Stimulated activated CD8-positive, alpha-beta memory T cell treated with anti-CD3 and anti-CD28 coated beads, Interleukin-4, amount 100 ng/mL, for 1 hour (primary cell): Measurements from ENCODE around the gene SLC44A4.
"Not testable (repeated sequence)": the region's sequence is repeated elsewhere in the genome, so short reads cannot be mapped to it uniquely, and the experiment has no call there.

Source experiments
- DNase-seq, 2 donors: peaks; one replicate each; pipeline ENCODE4 v3.0.0-alpha.2; 2020; ENCODE audit warnings: low read depth in 2 of 2, low spot score in 1 of 2

The SLC44A4 gene

DNA sequence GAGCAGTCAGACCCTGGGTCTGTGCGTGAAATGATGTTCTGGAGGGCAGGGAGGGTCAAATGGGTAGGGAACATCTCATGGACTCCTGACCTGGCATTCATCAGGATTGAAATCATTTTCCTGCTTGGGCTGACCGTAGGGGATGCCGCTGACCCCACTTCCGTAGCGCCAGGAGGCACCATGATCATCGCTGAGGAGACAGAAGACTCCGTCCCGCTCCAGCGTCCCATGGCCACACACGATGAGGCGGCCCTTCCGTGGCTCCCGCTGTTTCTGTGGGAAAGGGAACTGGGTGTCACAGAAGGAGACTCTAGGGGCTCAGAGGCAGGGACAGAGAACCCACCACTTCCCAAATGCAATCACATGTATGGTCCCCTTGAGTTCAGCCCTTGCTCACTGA, 18.4 kb downstream of the SLC44A4 start:
- no peak for DNase-seq

DNA sequence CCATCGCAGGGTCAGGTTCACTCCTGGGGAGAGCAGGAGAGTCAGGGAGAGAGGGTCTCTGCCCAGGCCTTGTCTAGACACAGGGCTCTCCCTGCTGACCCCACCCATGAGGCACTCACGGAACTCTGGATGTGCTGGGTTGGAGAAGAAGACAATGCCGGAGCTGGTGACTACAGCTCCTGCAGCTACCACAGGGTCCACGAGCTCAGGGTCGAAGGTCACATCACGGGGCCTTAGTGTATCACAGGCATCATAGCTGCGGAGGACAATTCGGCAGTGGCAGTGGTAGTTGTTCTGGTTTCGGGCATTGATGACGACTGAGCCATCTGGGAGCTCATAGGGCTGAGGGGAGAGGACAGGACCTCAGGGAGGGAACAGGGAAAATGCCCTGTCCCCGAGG, 18.9 kb downstream of the SLC44A4 start:
- no peak for DNase-seq

DNA sequence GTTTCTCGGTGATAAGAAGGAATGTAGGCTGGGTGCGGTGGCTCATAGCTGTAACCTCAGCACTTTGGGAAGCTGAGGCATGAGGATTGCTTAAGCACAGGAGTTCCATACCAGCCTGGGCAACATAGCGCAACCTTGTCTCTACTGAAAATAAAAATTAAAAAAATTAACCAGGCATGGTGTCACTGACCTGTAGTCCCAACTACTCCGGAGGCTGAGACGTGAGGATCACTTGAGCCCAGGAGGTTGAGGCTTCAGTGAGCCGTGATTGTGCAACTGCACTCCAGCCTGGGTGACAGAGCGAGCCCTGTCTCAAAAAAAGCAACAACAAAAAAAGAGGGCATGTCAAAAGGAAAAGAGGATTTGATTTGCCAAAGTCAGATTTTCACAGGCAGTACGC, 20.1 kb downstream of the SLC44A4 start:
- DNase-seq = no peak

DNA sequence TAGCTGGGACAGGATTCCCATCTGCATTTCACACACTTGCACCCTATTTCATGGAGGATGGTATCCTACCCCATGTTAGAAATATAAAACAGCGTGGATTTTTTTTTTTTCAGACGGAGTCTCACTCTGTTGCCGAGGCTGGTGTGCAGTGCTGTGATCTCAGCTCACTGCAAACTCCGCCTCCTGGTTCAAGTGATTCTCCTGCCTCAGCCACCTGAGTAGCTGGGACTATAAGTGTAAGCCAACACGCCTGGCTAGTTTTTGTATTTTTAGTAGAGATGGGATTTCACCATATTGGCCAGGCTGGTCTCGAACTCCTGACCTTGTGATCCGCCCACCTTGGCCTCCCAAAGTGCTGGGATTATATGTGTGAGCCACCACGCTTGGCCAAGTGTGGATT, 21.0 kb downstream of the SLC44A4 start:
- DNase-seq = not testable (repeated sequence)

DNA sequence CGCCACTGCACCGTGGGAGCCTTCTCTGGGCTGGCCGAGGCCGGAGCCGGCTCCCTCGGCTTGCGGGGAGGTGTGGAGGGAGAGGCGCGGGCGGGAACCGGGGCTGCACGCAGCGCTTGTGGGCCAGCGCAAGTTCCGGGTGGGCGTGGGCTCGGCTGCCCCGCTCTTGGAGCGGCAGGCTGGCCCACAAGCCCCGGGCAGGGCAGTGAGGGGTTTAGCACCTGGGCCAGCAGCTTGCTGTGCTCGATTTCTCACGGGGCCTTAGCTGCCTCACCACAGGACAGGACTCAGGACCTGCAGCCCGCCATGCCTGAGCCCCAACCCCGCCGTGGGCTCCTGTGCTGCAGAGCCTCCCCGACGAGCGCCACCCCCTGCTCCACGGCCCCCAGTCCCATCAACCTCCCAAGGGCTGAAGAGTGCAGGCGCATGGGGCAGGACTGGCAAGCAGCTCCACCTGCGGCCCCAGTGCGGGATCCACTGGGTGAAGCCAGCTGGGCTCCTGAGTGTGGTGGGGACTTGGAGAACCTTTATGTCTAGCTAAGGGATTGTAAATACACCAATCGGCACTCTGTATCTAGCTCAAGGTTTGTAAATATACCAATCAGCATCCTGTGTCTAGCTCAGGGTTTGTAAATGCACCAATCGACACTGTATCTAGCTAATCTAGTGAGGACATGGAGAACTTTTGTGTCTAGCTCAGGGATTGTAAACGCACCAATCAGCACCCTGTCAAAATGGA, 26.6 kb downstream of the SLC44A4 start:
- not testable (repeated sequence) for DNase-seq

DNA sequence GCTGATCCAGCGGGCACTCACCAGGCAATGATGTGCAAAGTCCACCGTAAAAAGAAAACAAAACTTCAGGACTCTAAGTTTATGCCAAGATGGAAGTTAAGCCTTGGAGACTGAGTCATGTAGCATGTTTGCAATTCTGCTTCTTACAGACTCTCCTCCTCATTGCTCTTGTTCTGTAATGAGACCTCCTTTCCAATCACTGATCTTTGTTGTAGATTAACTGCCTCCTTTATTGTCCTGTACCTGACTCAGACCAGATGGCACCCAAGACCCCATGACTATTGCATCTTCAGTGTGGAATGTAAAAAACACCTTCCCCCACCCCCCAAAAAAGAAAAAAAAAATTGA, 27.3 kb downstream of the SLC44A4 start:
- DNase-seq = no peak

DNA sequence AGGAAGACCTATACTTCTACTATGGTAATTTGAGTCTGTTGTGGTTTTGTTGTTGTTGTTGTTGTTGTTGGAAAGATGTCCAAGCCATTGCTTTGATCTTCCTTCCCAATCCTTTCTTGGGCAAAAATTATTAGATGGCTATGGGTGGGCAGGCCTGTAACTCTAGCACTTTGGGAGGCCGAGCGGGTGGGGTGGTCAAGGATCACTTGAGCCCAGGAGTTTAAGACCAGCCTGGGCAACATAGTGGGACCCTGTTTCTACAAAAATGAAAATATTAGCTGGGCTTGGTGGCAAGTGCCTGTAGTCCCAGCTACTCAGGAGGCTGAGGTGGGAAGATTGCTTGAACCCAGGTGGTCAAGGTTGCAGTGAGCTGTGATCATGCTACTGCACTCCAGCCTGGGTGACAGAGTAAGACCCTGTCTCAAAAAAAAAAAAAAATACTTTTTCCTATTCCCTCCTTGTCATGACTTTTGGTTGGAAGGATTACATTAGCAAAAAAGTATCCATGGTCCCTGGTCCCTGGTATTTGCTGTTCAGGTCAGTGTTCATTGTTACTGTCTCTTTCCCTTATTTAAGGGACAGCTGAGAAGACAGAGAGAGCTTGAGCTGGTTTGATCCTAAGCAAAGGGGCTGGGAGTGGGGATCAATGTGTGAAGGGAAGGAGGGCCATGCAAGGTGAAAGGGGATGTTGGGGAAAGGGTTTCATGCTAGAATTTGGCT, 27.9 kb downstream of the SLC44A4 start:
- no peak for DNase-seq

DNA sequence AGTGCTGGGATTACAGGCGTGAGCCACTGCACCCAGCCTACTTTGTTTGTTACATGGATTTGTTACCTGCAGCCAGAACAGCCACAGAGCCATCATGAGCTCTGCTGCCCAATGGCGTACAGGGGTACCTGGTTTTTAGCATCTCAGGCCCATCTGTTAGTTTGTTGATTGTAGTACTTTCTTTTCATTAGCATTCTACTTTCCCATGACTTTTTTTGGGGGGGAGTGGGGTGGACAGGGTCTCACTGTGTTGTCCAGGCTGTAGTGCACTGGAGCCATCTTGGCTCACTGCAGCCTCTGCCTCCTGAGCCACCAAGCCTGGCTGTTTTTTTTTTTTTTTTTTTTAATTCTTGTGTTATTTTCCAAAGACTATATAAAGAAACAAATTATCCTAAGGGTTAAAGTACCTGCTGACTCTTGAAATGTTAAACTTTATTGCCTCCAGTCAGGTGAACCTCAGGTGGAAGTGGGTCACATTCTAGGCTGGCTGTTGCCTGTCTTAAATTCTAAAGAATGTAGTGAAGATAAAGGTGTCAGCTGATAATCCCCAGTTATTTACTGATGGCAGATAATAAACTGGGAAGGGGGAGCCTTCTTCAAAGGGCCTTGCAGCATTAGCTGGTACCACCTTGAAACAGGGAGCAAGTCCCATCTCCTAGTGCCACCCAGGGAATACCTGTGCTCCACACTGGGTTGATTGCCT, 31.4 kb downstream of the SLC44A4 start:
- no peak for DNase-seq

DNA sequence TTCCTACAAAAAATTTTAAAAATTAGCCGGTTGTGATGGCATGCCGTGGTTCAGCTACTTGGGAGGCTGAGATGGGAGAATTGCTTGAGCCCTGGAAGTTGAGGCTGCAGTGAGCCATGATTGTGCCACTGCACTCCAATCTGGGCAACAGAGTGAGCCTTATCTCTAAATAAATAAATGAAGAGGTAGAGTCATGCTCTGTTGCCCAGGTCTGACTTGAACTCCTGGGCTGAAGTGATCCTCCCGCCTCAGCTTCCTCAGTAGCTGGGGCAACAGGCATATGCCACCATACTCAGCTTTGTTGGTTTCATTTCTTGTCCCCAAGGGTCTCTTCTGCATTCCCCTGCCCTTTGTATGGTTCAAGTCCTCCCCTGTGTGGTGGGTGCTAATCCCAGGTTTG, 34.3 kb downstream of the SLC44A4 start:
- DNase-seq = no peak

DNA sequence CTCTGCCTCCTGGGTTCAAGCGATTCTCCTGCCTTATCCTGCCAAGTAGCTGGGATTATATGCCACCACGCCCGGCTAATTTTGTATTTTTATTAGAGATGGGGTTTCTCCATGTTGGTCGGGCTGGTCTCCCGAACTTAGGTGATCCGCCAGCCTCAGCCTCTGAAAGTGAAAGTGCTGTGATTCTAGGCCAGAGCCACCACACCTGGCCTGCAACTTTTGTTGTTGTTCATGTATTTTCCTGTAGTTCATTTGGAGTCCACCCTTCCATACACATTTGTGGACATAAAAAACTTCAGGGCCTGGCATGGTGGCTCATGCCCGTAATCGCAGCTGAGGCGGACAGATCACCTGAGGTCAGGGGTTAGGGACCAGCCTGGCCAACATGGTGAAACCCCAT, 36.7 kb downstream of the SLC44A4 start:
- DNase-seq = no peak

DNA sequence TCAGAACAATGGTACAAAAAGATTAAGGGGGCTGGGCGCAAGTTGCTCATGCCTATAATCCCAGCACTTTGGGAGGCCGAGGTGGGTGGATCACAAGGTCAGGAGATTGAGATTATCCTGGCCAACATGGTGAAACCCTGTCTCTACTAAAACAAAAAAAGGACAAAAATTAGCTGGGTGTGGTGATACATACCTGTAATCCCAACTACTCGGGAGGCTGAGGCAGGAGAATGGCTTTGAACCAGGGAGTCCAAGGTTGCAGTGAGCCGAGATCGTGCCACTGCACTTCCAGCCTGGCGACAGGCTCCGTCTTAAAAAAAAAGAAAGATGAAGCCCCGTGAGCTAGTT, 39.0 kb downstream of the SLC44A4 start:
- DNase-seq = not testable (repeated sequence)

DNA sequence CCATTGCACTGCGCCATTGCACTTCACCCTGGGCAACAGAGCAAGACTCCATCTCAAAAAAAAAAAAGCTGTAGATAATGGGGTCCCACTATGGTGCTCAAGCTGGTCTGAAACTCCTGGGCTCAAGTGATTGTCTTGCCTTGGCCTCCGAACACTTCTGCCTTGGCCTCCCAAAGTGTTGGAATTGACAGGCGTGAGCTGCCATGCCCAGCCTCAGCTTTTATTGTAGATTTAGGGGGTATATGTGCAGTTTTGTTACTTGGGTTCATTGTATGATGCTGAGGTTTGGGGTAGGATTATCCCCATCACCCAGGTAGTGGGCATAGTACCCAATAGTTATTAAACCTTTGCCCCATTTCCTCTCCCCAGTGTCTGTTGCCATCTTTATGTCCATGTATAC, 39.8 kb downstream of the SLC44A4 start:
- DNase-seq = no peak

DNA sequence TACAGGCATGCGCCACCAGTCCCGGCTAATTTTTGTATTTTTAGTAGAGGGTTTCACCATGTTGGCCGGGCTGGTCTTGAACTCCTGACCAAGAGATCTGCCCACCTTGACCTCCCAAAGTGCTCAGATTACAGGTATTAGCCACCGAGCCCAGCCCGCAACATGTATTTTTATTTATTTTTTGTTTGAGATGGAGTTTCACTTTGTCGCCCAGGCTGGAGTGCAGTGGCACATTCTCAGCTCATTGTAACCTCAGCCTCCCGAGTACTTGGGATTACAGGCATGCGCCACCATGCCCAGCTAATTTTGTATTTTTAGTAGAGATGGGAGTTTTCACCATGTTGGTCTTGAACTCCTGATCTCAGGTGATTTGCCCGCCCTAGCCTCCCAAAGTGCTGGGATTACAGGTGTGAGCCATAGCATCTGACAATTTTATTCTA, 40.7 kb downstream of the SLC44A4 start:
- not testable (repeated sequence) for DNase-seq

DNA sequence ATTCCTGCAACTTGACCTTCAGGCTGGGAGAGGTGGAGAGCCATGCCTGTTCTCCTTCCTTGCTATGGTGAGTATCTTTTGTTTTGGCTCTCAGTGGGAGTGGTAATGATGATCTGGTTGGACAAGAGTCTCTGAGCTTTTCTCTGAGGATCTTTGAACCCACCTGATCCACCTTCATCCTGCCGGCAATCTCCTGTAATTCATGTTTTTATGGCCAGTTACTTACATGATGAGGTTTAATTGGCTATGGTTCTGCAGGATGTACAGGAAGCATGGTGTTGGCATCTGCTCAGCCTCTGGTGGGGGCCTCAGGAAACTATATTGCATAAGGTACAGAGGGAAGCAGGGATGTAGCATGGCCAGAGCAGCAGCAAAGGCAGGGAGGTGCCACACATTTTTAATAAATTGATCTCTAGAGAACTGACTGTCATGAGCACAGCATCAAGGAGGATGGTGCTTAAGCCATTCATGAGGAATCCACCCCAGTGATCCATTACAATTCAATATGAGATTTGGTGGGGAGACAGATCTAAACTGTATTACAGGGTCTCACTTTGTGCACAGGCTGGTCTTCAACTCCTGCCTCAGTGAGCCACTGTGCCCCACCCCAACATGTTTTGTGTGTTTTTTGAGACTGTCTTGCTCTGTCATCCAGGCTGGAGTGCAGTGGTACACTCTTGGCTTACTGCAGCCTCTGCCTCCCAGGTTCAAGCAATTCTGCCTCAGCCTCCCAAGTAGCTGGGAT, 41.3 kb downstream of the SLC44A4 start:
- DNase-seq = no peak

DNA sequence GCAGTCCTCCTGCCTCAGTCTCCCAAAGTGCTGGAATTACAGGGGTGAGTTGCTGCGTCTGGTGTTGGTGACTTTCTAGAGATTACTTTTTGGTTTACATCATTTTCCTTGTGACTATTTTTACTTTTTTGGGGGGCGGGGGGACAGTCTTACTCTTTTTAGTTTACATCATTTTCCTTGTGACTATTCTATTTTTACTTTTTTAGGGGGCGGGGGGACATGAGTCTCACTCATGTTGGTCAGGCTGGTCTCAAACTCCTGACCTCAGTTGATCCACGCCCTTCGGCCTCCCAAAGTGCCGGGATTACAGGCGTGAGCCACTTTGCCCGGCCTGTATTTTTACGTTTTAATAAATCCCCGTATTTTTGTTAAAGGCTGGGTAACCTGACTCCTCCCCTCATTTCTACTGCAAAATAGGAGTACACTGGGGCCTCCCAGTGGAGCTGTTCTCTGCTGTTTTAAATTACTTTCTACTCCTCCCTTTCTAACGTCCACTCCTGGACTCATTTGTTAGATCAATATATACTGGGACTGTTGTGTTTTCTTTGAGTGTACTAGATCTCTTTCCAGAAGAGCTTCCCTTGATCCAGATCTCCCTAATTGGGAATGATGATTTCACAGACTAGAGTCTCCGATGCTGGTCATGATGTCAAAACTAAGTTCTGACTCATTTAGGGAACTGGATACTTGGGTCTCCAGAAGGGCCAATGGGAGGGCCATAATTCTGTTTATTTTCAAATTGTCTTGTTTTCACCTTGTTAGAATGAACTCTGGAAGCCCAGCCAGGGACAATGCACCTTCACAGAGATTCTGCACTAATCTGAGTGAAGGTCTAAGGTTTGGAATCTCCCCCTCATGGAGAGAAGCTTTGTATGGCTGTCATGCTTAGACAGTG, 42.1 kb downstream of the SLC44A4 start:
- no peak for DNase-seq

DNA sequence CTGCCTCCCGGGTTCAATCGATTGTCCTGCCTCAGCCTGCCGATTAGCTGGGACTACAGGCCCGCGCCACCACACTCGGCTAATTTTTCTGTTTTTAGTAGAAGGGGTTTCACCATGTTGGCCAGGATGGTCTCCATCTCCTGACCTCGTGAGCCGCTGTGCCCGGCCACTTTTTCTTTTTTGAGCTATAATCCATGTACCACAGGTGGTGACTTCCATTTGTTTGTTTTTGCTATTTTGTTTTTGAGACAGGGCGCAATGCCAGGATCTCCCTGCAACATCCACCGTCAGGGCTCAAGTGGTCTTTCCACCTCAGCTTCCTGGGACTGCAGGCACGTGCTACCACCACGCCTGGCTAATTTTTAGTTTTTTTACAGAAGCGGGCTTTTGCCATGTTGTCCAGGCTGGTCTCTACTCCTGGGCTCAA, 42.7 kb downstream of the SLC44A4 start:
- DNase-seq = no peak

DNA sequence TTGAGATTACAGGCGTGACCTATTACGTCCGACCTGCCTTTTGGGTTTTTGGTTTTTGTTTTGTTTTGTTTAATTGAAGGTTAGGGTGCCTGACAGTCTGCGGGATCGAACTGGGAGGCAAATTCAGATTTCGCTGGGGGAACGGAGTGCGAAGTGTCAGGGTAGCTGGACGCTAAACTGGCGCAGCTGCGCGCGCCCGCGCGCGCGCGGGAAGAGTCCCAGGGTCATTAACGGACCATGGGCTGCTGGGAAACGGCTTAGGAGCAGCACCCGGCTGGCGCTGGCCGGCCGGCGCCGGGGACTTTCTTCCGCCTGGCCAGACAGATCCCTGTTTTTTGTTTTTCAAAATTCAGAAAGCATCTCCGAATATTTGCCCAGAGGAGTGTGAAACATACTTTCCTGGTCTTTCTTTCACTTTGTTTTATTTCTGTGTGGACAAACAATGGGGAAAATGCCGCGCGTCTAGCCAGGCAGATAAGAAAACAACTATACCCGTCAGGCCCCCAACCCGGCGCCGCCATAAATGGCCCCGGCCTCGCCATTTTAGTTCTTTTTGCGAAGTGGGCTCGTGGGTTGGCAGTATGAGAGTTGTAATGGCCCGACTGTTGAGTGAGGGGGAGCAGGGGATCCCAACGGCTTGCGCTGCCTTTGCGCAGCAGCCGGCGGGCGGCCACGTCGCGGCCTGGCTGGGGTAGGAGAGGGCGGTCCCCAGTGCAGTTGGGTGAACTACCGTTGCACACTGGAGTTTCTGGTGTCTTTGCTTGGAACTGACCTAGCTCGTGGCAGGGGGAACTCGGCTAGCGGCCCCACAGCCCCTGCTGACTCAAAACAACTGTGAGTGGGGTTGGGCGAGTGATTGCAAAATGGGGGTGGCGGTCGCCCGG, 44.2 kb downstream of the SLC44A4 start:
- peak; percentile 64 to 72 for DNase-seq

DNA sequence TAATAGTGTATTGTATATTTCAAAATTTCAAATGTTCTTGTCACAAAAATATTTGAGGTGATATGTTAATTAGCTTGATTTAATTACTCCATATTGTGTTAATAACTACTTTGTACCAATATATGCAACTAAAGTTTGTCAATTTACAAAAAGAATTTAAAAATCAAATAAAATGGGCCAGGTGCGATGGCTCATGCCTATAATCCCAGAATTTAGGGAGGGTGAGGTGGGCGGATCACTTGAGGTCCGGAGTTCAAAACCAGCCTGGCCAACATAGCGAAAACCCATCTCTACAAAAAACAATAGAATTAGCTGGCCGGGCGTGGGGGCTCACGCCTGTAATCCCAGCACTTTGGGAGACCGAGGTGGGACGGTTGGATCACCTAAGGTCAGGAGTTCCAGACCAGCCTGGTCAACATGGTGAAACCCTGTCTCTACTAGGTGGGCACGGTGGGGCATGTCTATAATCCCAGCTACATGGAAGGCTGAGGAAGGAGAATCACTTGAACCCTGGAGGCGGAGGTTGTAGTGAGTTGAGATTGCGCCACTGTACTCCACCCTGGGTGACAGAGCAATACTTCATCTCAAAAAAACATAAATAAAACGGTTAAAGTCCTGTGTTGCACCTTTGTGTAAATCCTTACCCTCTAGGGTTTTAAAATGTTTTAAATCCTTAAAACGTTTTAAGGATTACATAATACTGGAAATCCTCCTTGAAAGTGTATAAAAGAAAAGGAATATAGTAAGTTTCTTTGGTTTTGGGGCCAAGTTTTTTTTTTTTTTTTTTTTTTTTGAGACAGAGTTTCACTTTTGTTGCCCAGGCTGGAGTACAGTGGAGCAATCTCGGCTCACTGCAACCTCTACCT, 47.2 kb downstream of the SLC44A4 start:
- DNase-seq = no peak

DNA sequence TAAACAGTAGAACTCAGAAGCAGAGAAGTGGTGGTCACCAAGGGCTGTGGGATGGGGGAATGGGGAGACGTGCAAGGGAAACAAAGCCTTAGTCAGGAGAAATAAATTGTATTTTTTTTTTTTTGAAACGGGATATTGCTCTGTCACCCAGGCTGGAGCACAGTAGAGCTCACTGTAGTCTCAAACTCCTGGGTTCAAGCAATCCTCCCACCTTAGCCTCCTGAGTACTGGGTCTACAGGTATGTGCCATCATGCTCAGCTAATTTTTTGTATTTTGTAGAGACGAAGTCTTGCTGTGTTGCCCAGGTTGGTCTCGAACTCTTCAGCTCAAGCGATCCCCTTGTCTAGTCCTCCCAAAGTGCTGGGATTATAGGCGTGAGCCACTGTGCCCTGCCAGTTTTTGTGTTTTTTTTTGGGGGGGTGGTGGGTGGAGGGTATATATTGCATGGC, 47.9 kb downstream of the SLC44A4 start:
- no peak for DNase-seq
